SW 1271 (cell line): ENCODE results near the gene COMMD8.
"Not testable (repeated sequence)": the region's sequence is repeated elsewhere in the genome, so short reads cannot be mapped to it uniquely, and the experiment has no call there.

Source experiments
- DNase-seq, 2 experiments: peaks; one replicate each; lab custom pipeline; 2025; lab: John Stamatoyannopoulos, UW

The COMMD8 gene

DNA sequence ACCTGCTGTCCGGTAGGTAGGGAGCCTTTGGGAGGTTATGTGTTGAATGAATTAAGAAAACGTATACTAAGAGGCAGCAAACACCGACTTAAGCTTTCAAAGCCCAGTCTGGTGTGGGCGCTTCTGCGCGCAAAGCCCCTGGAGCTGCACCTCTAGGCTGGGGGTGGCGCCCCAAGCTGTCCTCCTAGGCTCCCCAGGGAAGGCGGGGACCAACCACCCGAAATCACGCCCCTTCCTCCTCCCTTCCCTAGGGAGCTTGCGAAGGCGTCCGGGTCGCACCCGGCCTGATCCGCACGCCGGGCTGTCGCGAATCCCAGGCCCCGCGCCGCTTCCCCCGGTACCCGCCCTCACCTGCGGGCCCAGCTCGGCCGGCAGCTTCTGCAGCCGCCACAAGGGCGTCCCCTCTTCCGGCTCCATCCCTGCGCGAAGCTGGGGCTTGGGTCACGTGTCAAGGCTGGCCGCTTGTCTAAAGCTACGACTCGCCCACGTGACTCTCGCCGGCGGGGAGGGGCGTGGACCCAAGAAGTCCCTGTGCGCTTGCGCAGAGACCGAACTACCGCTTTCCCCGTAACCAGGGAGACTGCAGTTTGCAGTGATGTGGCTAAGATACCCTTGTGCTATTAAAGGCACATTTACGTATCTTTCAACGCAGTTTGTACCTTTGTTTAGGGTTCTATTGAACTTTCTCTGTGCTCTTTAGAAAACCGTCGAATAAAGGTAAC is at the start of gene COMMD8:
COMMD8 (minus strand) TSS at position 468 of the 722 bp plus-strand sequence; CDS start at position 417, 51 bp downstream.
- peak; percentile 92 for DNase-seq

- DNase-seq, result peak in 1 of 2 experiments; percentile 39
These were observed 47.1 kb upstream of the COMMD8 start for GRCh38 chr4:47510506-47511143.

DNA sequence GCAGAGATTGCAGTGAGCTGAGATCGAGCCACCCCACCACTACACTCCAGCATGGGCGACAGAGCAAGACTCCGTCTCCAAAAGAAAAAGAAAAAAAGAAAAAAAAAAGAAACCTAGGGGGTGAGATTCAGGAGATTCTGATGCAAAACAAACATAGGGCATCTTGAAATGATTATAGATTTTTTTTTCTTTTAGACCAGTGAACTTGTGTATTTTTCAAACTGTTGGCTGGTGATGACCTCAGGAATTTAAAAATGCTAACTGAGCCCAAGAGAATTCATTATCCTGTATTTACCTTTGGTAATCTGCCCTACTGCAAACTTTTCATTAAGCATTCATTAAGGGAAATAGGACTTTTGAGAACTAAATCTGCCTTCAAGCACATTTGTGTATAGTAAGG is 42.2 kb upstream of the COMMD8 start:
- no peak for DNase-seq

- no peak for DNase-seq
These were observed 41.6 kb upstream of the COMMD8 start for GRCh38 chr4:47505147-47505546.

GRCh38 chr4:47500776-47501175 is 37.3 kb upstream of the COMMD8 start:
- no peak for DNase-seq

- DNase-seq, result no peak
These were observed 36.2 kb upstream of the COMMD8 start for GRCh38 chr4:47499700-47500099.

DNA sequence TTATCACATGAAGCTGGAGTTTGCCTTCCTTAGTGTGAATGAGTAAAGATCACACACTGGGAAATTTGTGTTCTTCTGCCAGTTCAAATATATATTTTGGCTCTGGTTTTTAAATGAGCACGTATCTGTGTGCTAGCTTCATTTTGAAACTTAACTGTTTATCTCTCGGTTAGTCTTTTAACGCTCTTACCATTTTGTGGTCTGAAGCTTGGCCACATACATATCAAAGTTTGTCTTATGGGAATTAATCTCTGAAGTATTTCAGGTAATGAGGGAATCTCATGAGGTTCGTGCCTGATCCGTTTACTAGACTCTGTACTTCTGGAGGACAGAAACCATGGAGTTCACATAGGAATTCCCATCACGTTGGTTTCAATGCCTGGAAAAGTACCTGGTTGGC is 35.4 kb upstream of the COMMD8 start:
- no peak for DNase-seq

- no peak for DNase-seq
These were observed 30.6 kb upstream of the COMMD8 start for GRCh38 chr4:47494124-47494430.

DNA sequence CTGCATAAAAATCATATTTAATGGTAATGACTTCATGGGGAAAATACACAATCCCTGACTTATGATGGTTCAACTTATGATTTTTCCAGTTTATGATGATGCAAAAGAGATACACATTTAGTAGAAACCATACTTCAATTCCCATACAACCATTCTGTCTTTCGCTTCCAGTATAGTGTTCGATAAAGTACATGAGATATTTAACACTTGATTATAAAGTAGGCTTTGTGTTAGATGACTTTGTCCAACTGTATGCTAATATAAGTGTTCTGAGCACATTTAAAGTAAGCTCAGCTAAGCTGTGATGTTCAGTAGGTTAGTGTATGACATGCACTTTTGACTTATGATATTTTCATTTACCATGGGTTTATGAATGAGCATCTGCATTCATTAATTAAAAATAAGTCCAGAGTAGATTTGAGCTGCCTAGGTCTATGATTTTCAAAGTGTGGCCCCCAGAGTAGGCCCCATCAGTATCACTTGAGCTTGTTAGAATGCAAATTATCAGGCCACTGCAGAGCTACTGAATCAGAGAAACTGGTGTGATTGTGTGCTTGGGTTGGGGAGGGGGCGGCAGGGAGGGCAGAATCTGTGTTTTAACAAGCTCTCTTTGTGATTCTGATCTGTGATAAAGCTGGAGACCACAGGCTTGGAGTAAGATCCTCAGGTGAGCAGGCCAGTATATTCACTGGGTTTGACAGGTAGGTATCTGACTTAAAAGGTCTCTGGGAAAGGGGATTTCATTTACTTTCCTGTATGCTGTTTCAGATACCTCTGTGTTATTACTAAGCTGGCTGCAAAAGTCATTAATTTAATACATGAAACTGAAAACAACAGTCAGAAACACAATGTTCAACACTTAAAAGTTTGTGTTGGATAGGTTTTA is 30.0 kb upstream of the COMMD8 start:
- DNase-seq, result no peak

GRCh38 chr4:47490550-47490949 is 27.0 kb upstream of the COMMD8 start:
- peak; percentile 44 to 50 for DNase-seq

- DNase-seq, result no peak
These were observed 25.2 kb upstream of the COMMD8 start for GRCh38 chr4:47488706-47489105.

DNA sequence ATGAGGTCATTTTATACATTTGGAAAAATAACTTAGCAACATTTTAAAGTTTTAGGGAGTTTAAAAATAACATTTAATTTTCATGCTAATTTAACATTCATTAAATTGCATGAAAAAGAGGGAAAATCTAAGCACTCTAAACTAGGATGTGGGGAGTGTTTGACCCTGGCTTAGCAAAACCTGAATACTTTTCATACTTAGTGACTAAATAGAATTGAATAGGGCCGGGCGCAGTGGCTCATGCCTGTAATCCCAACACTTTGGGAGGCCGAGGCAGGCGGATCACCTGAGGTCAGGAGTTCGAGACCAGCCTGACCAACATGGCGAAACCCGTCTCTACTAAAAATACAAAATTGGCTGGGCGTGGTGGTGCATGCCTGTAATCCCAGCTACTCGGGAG is 23.2 kb upstream of the COMMD8 start:
- DNase-seq, result not testable (repeated sequence)

- DNase-seq, result no peak
These were observed 22.8 kb upstream of the COMMD8 start for GRCh38 chr4:47486231-47486673.

DNA sequence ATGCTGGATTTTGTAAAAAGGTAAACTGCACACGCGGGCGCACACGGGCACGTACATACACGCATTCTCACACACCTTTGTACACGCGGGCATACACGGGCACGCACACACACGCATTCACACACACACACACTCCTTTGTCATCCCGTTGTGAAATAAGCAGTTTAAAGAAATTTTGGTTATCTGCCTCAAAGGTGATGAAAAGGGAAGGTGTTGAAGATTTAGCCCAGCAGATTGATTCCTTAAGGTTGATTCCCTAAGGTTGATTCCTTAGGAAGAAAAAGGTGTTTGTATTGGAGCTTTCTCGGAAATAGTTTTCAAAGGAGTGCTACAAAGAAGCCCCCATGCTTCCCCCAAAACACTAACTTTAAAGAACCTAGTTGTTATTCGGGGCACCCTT is 22.3 kb upstream of the COMMD8 start:
- DNase-seq, result no peak

DNA sequence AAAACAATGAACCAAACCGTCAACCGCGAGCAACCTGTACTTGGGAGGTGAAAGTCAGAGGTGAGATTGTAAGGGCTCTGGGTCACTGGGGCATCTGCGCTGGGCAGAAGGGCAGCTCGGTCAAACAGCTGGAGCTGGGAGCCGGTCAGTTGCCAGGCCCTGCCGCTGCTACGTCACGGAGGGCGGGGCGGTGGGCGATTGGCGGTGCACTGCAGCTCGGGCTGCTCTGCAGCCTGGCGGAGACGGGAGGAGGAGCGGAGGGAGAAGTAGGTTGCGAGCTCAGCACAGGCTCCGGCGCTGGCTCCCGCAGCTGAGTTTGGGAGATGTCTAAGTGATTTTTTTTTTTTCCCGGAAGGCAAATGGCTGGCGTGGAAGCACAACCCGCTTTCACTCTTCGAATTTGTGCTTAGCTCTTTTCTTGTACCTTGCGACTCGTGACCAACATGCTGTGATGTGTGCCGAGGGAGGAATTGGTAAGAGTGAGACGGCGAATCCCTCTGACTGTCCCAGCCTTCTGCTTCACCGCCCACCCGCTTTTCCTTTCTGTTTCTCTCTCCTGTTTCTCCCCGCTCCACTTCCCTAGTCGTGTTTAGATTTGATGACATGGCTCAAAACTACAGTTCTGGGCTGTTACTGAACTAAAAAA is 21.7 kb upstream of the COMMD8 start, which contains the start of gene ATP10D:
ATP10D (plus strand) TSS at position 229 of the 646 bp plus-strand sequence. CDS start 27,266 bp downstream, outside the sequence.
- peak; percentile 76 to 92 for DNase-seq

DNA sequence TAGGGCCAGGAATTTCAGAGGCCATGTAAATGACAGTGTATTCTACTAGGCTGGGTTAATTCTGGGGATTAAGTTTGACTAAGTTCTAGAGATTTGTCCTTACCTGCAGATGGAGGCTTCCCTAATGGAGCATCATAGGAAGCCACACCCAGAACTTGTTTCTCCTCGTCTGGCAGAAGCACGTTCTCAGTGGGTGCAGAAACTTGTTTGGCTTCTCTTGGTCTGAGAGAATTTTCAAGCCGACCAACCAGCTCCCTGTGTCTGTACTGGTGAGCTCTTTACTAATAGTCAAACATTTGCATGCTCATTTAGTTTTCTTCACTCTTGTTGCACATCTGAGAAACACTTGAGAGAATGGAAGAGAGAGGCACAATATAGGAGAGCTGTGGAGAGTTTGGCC is 20.7 kb upstream of the COMMD8 start:
- DNase-seq, result no peak

DNA sequence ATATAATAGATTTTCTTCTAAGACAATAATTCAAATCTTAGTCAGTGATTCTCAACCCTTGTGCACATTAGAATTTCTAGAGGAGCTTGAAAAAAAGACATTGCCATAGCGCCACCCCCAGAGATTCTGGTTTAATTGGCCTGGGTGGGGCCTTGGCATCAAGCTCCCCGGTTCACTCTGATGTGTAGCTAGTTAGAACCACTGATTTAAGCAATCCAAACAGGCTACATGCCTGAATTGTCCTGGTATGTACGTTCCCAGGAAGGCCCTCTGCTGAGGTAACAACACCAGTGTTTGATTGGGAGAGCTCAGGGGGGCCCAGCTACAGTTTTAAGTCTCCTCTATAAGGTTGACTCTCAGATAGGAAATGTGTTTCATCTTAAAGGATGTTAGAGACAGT is 20.2 kb upstream of the COMMD8 start:
- no peak for DNase-seq

- DNase-seq, result no peak
These were observed 18.8 kb upstream of the COMMD8 start for GRCh38 chr4:47482326-47482725.

DNA sequence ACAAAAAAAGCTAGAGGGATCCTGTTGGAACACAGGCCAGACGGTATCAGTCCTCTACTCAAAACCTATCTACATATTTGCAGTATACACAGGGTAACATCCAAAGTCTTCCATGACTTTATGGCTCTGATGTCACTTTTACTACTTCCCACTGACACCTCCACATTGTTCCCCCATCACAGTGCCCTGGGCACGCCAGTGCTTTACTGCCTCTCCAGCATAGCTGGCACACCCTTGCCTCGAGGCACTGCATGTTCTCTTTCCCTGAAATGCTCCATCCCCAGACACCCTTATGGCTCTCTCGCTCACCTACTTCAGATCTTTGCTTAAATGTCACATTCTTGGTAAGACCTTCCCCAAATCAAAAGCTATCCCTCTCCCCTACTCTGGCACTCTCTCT is 15.3 kb upstream of the COMMD8 start:
- DNase-seq, result no peak

DNA sequence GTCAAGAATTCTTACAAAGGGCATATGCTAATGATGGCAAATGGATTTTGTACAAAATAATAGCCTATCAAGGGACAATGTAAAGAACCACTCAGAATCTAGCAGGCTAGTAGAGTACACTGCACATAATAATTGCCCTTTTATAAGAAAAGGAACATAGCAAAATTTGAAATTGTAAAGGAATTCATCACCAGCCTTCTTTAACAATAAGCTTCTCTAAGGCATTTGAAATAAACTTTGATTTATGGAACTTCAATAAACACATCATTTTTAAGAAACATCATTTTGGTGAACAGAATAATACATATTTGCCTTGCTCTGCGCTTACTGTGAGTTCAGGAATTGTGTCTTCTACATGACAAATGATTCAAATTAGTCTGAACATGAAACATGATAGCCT is 11.9 kb upstream of the COMMD8 start:
- no peak for DNase-seq

- DNase-seq, result no peak
These were observed 11.3 kb upstream of the COMMD8 start for GRCh38 chr4:47474799-47475198.

- DNase-seq, result no peak
These were observed 9.7 kb upstream of the COMMD8 start for GRCh38 chr4:47473141-47473750.
